GM23338 (cell line): Measurements from ENCODE around the gene WSCD2. TPM values are rescaled to one million over a fixed set of nuclear protein-coding genes. Genes with fewer than 3 reads are reported as not detected.

ENCODE experiments used
- ATAC-seq: fragments of 200-7000 bp; cut with Tn5 transposase; 3 replicates; pipeline ENCODE4 v1.9.1; 2020
- DNase-seq: peaks from one replicate; pipeline ENCODE4 v3.0.0-alpha.2; 2015; ENCODE audit warnings: low spot score
- H2AFZ ChIP-seq: fragments of 200-600 bp; sonication (generic); 2 replicates; pipeline ENCODE4 v1.8.0; 2016; ENCODE audit warnings: antibody characterized with exemption, mild to moderate bottlenecking, moderate library complexity
- H3F3A ChIP-seq: fragments of 200-600 bp; sonication (generic); replicated peaks from 2 replicates; pipeline ENCODE4 v1.8.0; 2017; ENCODE audit warnings: antibody characterized with exemption, mixed run types, low read depth
- H3K27ac ChIP-seq: fragments of 200-600 bp; sonication (generic); 2 replicates; pipeline ENCODE4 v1.6.1; 2016; ENCODE audit warnings: low read depth
- H3K27me3 ChIP-seq: fragments of 200-600 bp; sonication (generic); 2 replicates; pipeline ENCODE4 v1.8.0; 2016; ENCODE audit warnings: mild to moderate bottlenecking, mixed run types, moderate library complexity; ENCODE audit not compliant: insufficient read depth
- H3K36me3 ChIP-seq: fragments of 200-600 bp; sonication (generic); 2 replicates; pipeline ENCODE4 v1.8.0; 2016; ENCODE audit warnings: mild to moderate bottlenecking; ENCODE audit not compliant: insufficient read depth
- H3K4me1 ChIP-seq: fragments of 200-600 bp; sonication (generic); 2 replicates; pipeline ENCODE4 v1.8.0; 2016; ENCODE audit warnings: mild to moderate bottlenecking, moderate library complexity; ENCODE audit not compliant: insufficient read depth
- H3K4me2 ChIP-seq: fragments of 200-600 bp; sonication (generic); 2 replicates; pipeline ENCODE4 v1.7.1; 2017; ENCODE audit warnings: mixed run types
- H3K4me3 ChIP-seq: fragments of 200-600 bp; sonication (generic); 2 replicates; pipeline ENCODE4 v1.6.1; 2016; ENCODE audit warnings: mixed run types
- H3K79me2 ChIP-seq: fragments of 200-600 bp; sonication (generic); replicated peaks from 2 replicates; pipeline ENCODE4 v1.8.0; 2017; ENCODE audit warnings: mild to moderate bottlenecking; ENCODE audit not compliant: insufficient read depth
- H3K9me2 ChIP-seq: fragments of 200-600 bp; sonication (generic); 2 replicates; pipeline ENCODE4 v1.8.0; 2017; ENCODE audit not compliant: insufficient read depth
- H4K20me1 ChIP-seq: fragments of 200-600 bp; sonication (generic); replicated peaks from 2 replicates; pipeline ENCODE4 v1.8.0; 2017; ENCODE audit warnings: mild to moderate bottlenecking; ENCODE audit not compliant: insufficient read depth
- H3K27ac Mint-ChIP-seq: 2 replicates; pipeline ENCODE4 v1.8.0; 2020; ENCODE audit warnings: inconsistent platforms, mild to moderate bottlenecking, moderate library complexity, mixed read lengths
- H3K27me3 Mint-ChIP-seq: 3 replicates; pipeline ENCODE4 v1.8.0; 2022; ENCODE audit warnings: low read depth, mild to moderate bottlenecking, moderate library complexity, mixed read lengths, inconsistent platforms; ENCODE audit not compliant: insufficient read depth, poor library complexity
- H3K36me3 Mint-ChIP-seq: 3 replicates; pipeline ENCODE4 v1.8.0; 2021; ENCODE audit warnings: low read depth, mild to moderate bottlenecking, inconsistent platforms, moderate library complexity, mixed read lengths
- H3K4me1 Mint-ChIP-seq: 3 replicates; pipeline ENCODE4 v1.8.0; 2020; ENCODE audit warnings: mild to moderate bottlenecking, inconsistent platforms, mixed read lengths
- H3K4me3 Mint-ChIP-seq: 3 replicates; pipeline ENCODE4 v1.8.0; 2021; ENCODE audit warnings: moderate library complexity, mild to moderate bottlenecking, inconsistent platforms, mixed read lengths
- H3K9me3 Mint-ChIP-seq: 3 replicates; pipeline ENCODE4 v1.8.0; 2020; ENCODE audit warnings: moderate library complexity, mild to moderate bottlenecking, inconsistent platforms, mixed read lengths
- CREB1 ChIP-seq: fragments of 250-450 bp; sonication (Bioruptor Pico); IDR thresholded peaks from 2 replicates; pipeline ENCODE4 v1.5.0; 2020; ENCODE audit warnings: low read depth, mild to moderate bottlenecking, moderate library complexity
- CTCF ChIP-seq, 2 experiments: fragments of 200-600 bp in 1 of 2; sonication (generic) in 1 of 2; conservative IDR thresholded peaks; 2 replicates each; pipeline versions ENCODE4 v1.5.1 to v1.6.1; 2016 to 2017; ENCODE audit warnings: antibody characterized with exemption in 2 of 2, low read depth in 2 of 2, mild to moderate bottlenecking in 2 of 2, moderate library complexity in 1 of 2
- ETS1 ChIP-seq: IDR thresholded peaks from 2 replicates; pipeline ENCODE4 v1.6.1; 2016; ENCODE audit warnings: antibody characterized with exemption
- EZH2 ChIP-seq: fragments of 200-600 bp; sonication (generic); IDR thresholded peaks from one replicate; pipeline ENCODE4 v1.8.0; 2017; ENCODE audit warnings: antibody characterized with exemption, mild to moderate bottlenecking, low read depth; ENCODE audit not compliant: unreplicated experiment
- EZH2phosphoT487 ChIP-seq: fragments of 200-600 bp; sonication (generic); IDR thresholded peaks from one replicate; pipeline ENCODE4 v1.8.1; 2018; ENCODE audit warnings: antibody characterized with exemption; ENCODE audit not compliant: unreplicated experiment
- JUNB ChIP-seq: IDR thresholded peaks from one replicate; pipeline ENCODE4 v1.6.1; 2016; ENCODE audit warnings: antibody characterized with exemption; ENCODE audit not compliant: unreplicated experiment
- NANOG ChIP-seq: IDR thresholded peaks from 2 replicates; pipeline ENCODE4 v1.6.1; 2016; ENCODE audit warnings: antibody characterized with exemption, borderline replicate concordance
- POLR2AphosphoS5 ChIP-seq: IDR thresholded peaks from 2 replicates; pipeline ENCODE4 v1.6.1; 2016; ENCODE audit warnings: antibody characterized with exemption, low read depth
- REST ChIP-seq: IDR thresholded peaks from one replicate; pipeline ENCODE4 v1.6.1; 2018; ENCODE audit warnings: antibody characterized with exemption; ENCODE audit not compliant: unreplicated experiment
- STAT1 ChIP-seq: IDR thresholded peaks from one replicate; pipeline ENCODE4 v1.6.1; 2016; ENCODE audit warnings: antibody characterized with exemption; ENCODE audit not compliant: unreplicated experiment
- ZNF114 ChIP-seq: fragments of 250-450 bp; sonication (Bioruptor Pico); IDR thresholded peaks from 2 replicates; pipeline ENCODE4 v1.5.0; 2020; ENCODE audit warnings: mild to moderate bottlenecking, moderate library complexity
- ZNF331 ChIP-seq: fragments of 250-450 bp; sonication (Bioruptor Pico); IDR thresholded peaks from 2 replicates; pipeline ENCODE4 v1.5.0; 2020; ENCODE audit warnings: low read depth, mild to moderate bottlenecking, moderate library complexity
- ZNF462 ChIP-seq: fragments of 250-450 bp; sonication (Bioruptor Pico); IDR thresholded peaks from 2 replicates; pipeline ENCODE4 v1.5.0; 2020; ENCODE audit warnings: mild to moderate bottlenecking, moderate library complexity
- polyA plus RNA-seq: library from polyadenylated mRNA; unstranded; fragments of >200 nt; fragmentation: Nextera tagmentation; extraction: Ambion mirVana; gene quantifications from 2 replicates; pipeline ENCODE4 v1.2.1, GENCODE V29; 2016
- total RNA-seq: library from RNA; depleted of rRNA; stranded (reverse); fragments of >200 nt; shearing (Covaris generic); gene quantifications from 2 replicates; pipeline ENCODE4 v1.2.3, GENCODE V29; 2014

Gene WSCD2
- total and polyA plus RNA-seq, 2 experiments from 2014 or later = 0.66 to 3.1 TPM

- ATAC-seq (no peak), DNase-seq (no peak)
- Mint-ChIP-seq H3K4me3 (no peak overlapping the region), H3K9me3 (no peaks in the 10 kb centered on the region), H3K4me1 (peaks cover 8% of the 10 kb centered on the region), H3K27ac (no peak overlapping the region), H3K27me3 (peaks cover 1% of the 10 kb centered on the region), H3K36me3 (no peaks in the 10 kb centered on the region)
- Histone ChIP-seq H3K36me3 (no peaks in the 10 kb centered on the region), H2AFZ (no peak overlapping the region), H3F3A (no peaks in the 10 kb centered on the region), H3K4me1 (no peaks in the 10 kb centered on the region), H3K4me3 (no peak overlapping the region), H3K9me2 (no peaks in the 10 kb centered on the region), H3K79me2 (no peaks in the 10 kb centered on the region), H3K27ac (no peak overlapping the region), H4K20me1 (no peaks in the 10 kb centered on the region), H3K4me2 (no peak overlapping the region), H3K27me3 (no peaks in the 10 kb centered on the region)
- TF ChIP-seq JUNB (no peak), EZH2 (no peak), REST (no peak), STAT1 (no peak), NANOG (no peak), CREB1 (CRISPR knock-in tag) (no peak), ZNF114 (CRISPR knock-in tag) (no peak), EZH2phosphoT487 (no peak), ETS1 (no peak), CTCF (conservative IDR thresholded peaks at IDR 0.05; ENCODE audit: low read depth in 2 of 2) (no peak), ZNF331 (CRISPR knock-in tag) (no peak), ZNF462 (CRISPR knock-in tag) (no peak), POLR2AphosphoS5 (no peak)
Measured at GRCh38 chr12:108156717-108157116, 27.6 kb downstream of the WSCD2 start.
